RWPE2 (cell line): ENCODE measurements around the gene DEDD2.

Experiments
- ATAC-seq: fragments of 200-7000 bp; cut with Tn5 transposase; 3 replicates; pipeline ENCODE4 v1.9.1; 2021; ENCODE audit warnings: low read depth
- DNase-seq: peaks from one replicate; pipeline ENCODE4 v3.0.0-alpha.2; 2020; ENCODE audit warnings: low spot score
- H3K27ac ChIP-seq: fragments of 450-650 bp; 2 replicates; pipeline ENCODE4 v1.5.1; 2017; ENCODE audit warnings: mild to moderate bottlenecking; ENCODE audit not compliant: poor library complexity, severe bottlenecking
- H3K27me3 ChIP-seq: fragments of 250-450 bp; sonication (Bioruptor Pico); 2 replicates; pipeline ENCODE4 v1.5.1; 2021; ENCODE audit warnings: mild to moderate bottlenecking, moderate library complexity; ENCODE audit not compliant: insufficient read depth, poor library complexity, severe bottlenecking
- H3K36me3 ChIP-seq: fragments of 250-450 bp; sonication (Bioruptor Pico); 2 replicates; pipeline ENCODE4 v1.5.1; 2020; ENCODE audit warnings: low read depth, mild to moderate bottlenecking, moderate library complexity
- H3K4me1 ChIP-seq: fragments of 250-450 bp; sonication (Bioruptor Pico); 2 replicates; pipeline ENCODE4 v1.5.1; 2021; ENCODE audit warnings: mild to moderate bottlenecking, moderate library complexity; ENCODE audit not compliant: insufficient read depth, poor library complexity, severe bottlenecking
- H3K4me3 ChIP-seq: fragments of 250-450 bp; sonication (Bioruptor Pico); 2 replicates; pipeline ENCODE4 v1.5.1; 2021; ENCODE audit warnings: mild to moderate bottlenecking, moderate library complexity; ENCODE audit not compliant: severe bottlenecking
- H3K9me3 ChIP-seq: fragments of 250-450 bp; sonication (Bioruptor Pico); 2 replicates; pipeline ENCODE4 v1.5.1; 2021; ENCODE audit warnings: mild to moderate bottlenecking, moderate library complexity; ENCODE audit not compliant: severe bottlenecking
- CTCF ChIP-seq: fragments of 450-650 bp; IDR thresholded peaks from one replicate; pipeline ENCODE4 v1.5.1; 2017; ENCODE audit warnings: mild to moderate bottlenecking, moderate library complexity; ENCODE audit not compliant: poor library complexity, severe bottlenecking

The DEDD2 gene

GRCh38 chr19:42225718-42226292 is 8.3 kb upstream of the DEDD2 start:
- DNase-seq (no peak), ATAC-seq (no peak)
- Histone ChIP-seq H3K27me3 (no peaks in the 10 kb centered on the region), H3K27ac (no peak overlapping the region), H3K4me3 (no peak overlapping the region), H3K4me1 (no peaks in the 10 kb centered on the region), H3K9me3 (no peaks in the 10 kb centered on the region), H3K36me3 (peaks cover 68% of the 10 kb centered on the region)
- TF ChIP-seq CTCF = no peak

GRCh38 chr19:42224940-42225717 is 7.7 kb upstream of the DEDD2 start:
- no peak for TF ChIP-seq CTCF
- no peaks in the 10 kb centered on the region for H3K4me1 ChIP-seq
- H3K9me3 ChIP-seq = no peaks in the 10 kb centered on the region
- no peak overlapping the region for H3K4me3 ChIP-seq
- no peak for DNase-seq
- no peak overlapping the region for H3K27ac ChIP-seq
- H3K36me3 ChIP-seq = peaks cover 64% of the 10 kb centered on the region
- H3K27me3 ChIP-seq = no peaks in the 10 kb centered on the region
- no peak for ATAC-seq

GRCh38 chr19:42220751-42221097 is 3.2 kb upstream of the DEDD2 start:
- no peak for ATAC-seq
- DNase-seq = no peak
- no peaks in the 10 kb centered on the region for H3K27me3 ChIP-seq
- H3K4me3 ChIP-seq = peak overlapping the region; percentile 63
- TF ChIP-seq CTCF = no peak
- peaks cover 6% of the 10 kb centered on the region for H3K4me1 ChIP-seq
- H3K9me3 ChIP-seq = no peaks in the 10 kb centered on the region
- peak overlapping the region; percentile 67 for H3K27ac ChIP-seq
- H3K36me3 ChIP-seq = peaks cover 33% of the 10 kb centered on the region

- Histone ChIP-seq H3K9me3 (no peaks in the 10 kb centered on the region), H3K36me3 (peaks cover 34% of the 10 kb centered on the region), H3K4me3 (peak within 1 kb of the TSS; percentile 63), H3K4me1 (peaks cover 6% of the 10 kb centered on the region), H3K27ac (peak within 1 kb of the TSS; percentile 67), H3K27me3 (no peaks in the 10 kb centered on the region)
- ATAC-seq (peak; percentile 87), DNase-seq (peak; percentile 97)
- TF ChIP-seq CTCF = no peak
Measured at GRCh38 chr19:42219812-42220750, 2.6 kb upstream of the DEDD2 start, which contains the start of gene ZNF526. ZNF526 (plus strand) TSS chr19:42220312; CDS start chr19:42224404, 4,092 bp downstream.
